SK-N-SH (cell line): ENCODE results near the gene CARMIL3.

ENCODE experiments used
- EZH2phosphoT487 ChIP-seq: fragments of 200-600 bp; sonication (generic); IDR thresholded peaks from 2 replicates; pipeline ENCODE4 v1.6.1; 2017; ENCODE audit warnings: low read depth, mixed run types, mild to moderate bottlenecking, antibody characterized with exemption, moderate library complexity, borderline replicate concordance
- GABPA ChIP-seq: IDR thresholded peaks from 2 replicates; pipeline ENCODE4 v1.4.0; 2012; ENCODE audit warnings: low read depth, mild to moderate bottlenecking
- TEAD4 ChIP-seq: IDR thresholded peaks from 2 replicates; pipeline ENCODE4 v1.4.0; 2012; ENCODE audit warnings: mild to moderate bottlenecking, borderline replicate concordance; ENCODE audit not compliant: insufficient read depth
- TF ChIP-seq, protein P1 (sequence below): fragments of 200-600 bp; sonication (generic); IDR thresholded peaks from 2 replicates; pipeline ENCODE4 v1.6.1; 2017; ENCODE audit warnings: antibody characterized with exemption, mild to moderate bottlenecking, moderate library complexity

- no peak for TF ChIP-seq TEAD4
- TF ChIP-seq, protein P1, sequence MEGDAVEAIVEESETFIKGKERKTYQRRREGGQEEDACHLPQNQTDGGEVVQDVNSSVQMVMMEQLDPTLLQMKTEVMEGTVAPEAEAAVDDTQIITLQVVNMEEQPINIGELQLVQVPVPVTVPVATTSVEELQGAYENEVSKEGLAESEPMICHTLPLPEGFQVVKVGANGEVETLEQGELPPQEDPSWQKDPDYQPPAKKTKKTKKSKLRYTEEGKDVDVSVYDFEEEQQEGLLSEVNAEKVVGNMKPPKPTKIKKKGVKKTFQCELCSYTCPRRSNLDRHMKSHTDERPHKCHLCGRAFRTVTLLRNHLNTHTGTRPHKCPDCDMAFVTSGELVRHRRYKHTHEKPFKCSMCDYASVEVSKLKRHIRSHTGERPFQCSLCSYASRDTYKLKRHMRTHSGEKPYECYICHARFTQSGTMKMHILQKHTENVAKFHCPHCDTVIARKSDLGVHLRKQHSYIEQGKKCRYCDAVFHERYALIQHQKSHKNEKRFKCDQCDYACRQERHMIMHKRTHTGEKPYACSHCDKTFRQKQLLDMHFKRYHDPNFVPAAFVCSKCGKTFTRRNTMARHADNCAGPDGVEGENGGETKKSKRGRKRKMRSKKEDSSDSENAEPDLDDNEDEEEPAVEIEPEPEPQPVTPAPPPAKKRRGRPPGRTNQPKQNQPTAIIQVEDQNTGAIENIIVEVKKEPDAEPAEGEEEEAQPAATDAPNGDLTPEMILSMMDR: no peak
- no peak for TF ChIP-seq GABPA
- no peak for TF ChIP-seq EZH2phosphoT487
These were observed 24.4 kb downstream of the CARMIL3 start for GRCh38 chr14:24076302-24076601.
